Skeletal muscle satellite cell (primary cell): Measurements from ENCODE around the gene CES2. TPM values are rescaled to one million over a fixed set of nuclear protein-coding genes. Genes with fewer than 3 reads are reported as not detected.

ENCODE experiments used
- H3K27me3 ChIP-seq: 2 replicates; pipeline ENCODE4 v1.7.0; 2013; ENCODE audit warnings: low read length; ENCODE audit not compliant: control insufficient read depth, insufficient read depth
- H3K36me3 ChIP-seq: 2 replicates; pipeline ENCODE4 v1.7.0; 2013; ENCODE audit warnings: mild to moderate bottlenecking, control low read depth, low read length; ENCODE audit not compliant: insufficient read depth
- H3K4me1 ChIP-seq: 2 replicates; pipeline ENCODE4 v1.7.0; 2013; ENCODE audit warnings: low read length; ENCODE audit not compliant: control insufficient read depth, insufficient read depth
- H3K4me2 ChIP-seq: 2 replicates; pipeline ENCODE4 v1.7.0; 2013; ENCODE audit warnings: mild to moderate bottlenecking, low read length
- H3K4me3 ChIP-seq: 2 replicates; pipeline ENCODE4 v1.7.0; 2013; ENCODE audit warnings: low read length
- H3K9ac ChIP-seq: 2 replicates; pipeline ENCODE4 v1.7.0; 2013; ENCODE audit warnings: mild to moderate bottlenecking, low read depth, low read length, moderate library complexity
- H3K9me3 ChIP-seq: replicated peaks from 2 replicates; pipeline ENCODE4 v1.7.0; 2013; ENCODE audit warnings: mild to moderate bottlenecking, control low read depth, low read length
- total RNA-seq: library from RNA; depleted of rRNA; stranded (reverse); fragments of >200 nt; gene quantifications from 2 replicates; pipeline ENCODE4 v1.2.3, GENCODE V29; 2012; rRNA removed

Gene CES2
- 24.2 and 27.9 TPM in 2 replicates for total RNA-seq

GRCh38 chr16:66935314-66936011, at the start of gene CES2:
Gene CES2, plus strand, starts transcription at chr16:66935516. Its CDS starts 120 bp downstream, at chr16:66935636.
- Histone ChIP-seq H3K9ac (peak within 1 kb of the TSS; percentile 100), H3K4me3 (peak within 1 kb of the TSS; percentile 100), H3K9me3 (no peaks in the 10 kb centered on the region), H3K4me1 (peaks cover 18% of the 10 kb centered on the region), H3K4me2 (peak within 1 kb of the TSS; percentile 95), H3K27me3 (no peaks in the 10 kb centered on the region), H3K36me3 (peaks cover 31% of the 10 kb centered on the region)

GRCh38 chr16:66886321-66886720, 49.0 kb upstream of the CES2 start:
- Histone ChIP-seq H3K4me2 (peak overlapping the region; percentile 18), H3K27me3 (no peaks in the 10 kb centered on the region), H3K9ac (no peak overlapping the region), H3K4me3 (no peak overlapping the region), H3K4me1 (peaks cover 11% of the 10 kb centered on the region), H3K36me3 (peaks cover 31% of the 10 kb centered on the region), H3K9me3 (no peaks in the 10 kb centered on the region)

GRCh38 chr16:66886914-66887313, 48.4 kb upstream of the CES2 start:
- Histone ChIP-seq H3K27me3 (no peaks in the 10 kb centered on the region), H3K36me3 (peaks cover 31% of the 10 kb centered on the region), H3K4me1 (peaks cover 11% of the 10 kb centered on the region)

GRCh38 chr16:66888647-66889615, 46.4 kb upstream of the CES2 start:
- no peaks in the 10 kb centered on the region for H3K9me3 ChIP-seq
- no peaks in the 10 kb centered on the region for H3K27me3 ChIP-seq
- H3K36me3 ChIP-seq = peaks cover 31% of the 10 kb centered on the region
- no peak overlapping the region for H3K4me2 ChIP-seq
- no peak overlapping the region for H3K4me3 ChIP-seq
- H3K4me1 ChIP-seq = peaks cover 9% of the 10 kb centered on the region
- no peak overlapping the region for H3K9ac ChIP-seq

More at GRCh38 chr16:66886914-66887313, 48.4 kb upstream of the CES2 start:
- no peak overlapping the region for H3K9ac ChIP-seq
- H3K4me2 ChIP-seq = peak overlapping the region; percentile 18
- no peak overlapping the region for H3K4me3 ChIP-seq
- no peaks in the 10 kb centered on the region for H3K9me3 ChIP-seq

- Histone ChIP-seq H3K9ac (no peak overlapping the region), H3K4me3 (no peak overlapping the region), H3K27me3 (no peaks in the 10 kb centered on the region), H3K9me3 (no peaks in the 10 kb centered on the region), H3K4me1 (peaks cover 9% of the 10 kb centered on the region), H3K4me2 (no peak overlapping the region), H3K36me3 (peaks cover 25% of the 10 kb centered on the region)
These were observed 45.7 kb upstream of the CES2 start for GRCh38 chr16:66889622-66890021.

- Histone ChIP-seq H3K9me3 (no peaks in the 10 kb centered on the region), H3K4me3 (no peak overlapping the region), H3K27me3 (no peaks in the 10 kb centered on the region), H3K4me2 (no peak overlapping the region), H3K36me3 (peaks cover 13% of the 10 kb centered on the region), H3K4me1 (peaks cover 9% of the 10 kb centered on the region), H3K9ac (no peak overlapping the region)
These were observed 44.5 kb upstream of the CES2 start for GRCh38 chr16:66890799-66891198.

GRCh38 chr16:66891360-66891759, 44.0 kb upstream of the CES2 start:
- no peak overlapping the region for H3K4me3 ChIP-seq
- no peaks in the 10 kb centered on the region for H3K9me3 ChIP-seq
- H3K36me3 ChIP-seq = peaks cover 9% of the 10 kb centered on the region
- H3K9ac ChIP-seq = no peak overlapping the region
- no peak overlapping the region for H3K4me2 ChIP-seq
- H3K4me1 ChIP-seq = peaks cover 6% of the 10 kb centered on the region
- H3K27me3 ChIP-seq = no peaks in the 10 kb centered on the region

- H3K4me2 ChIP-seq = no peak overlapping the region
- H3K27me3 ChIP-seq = no peaks in the 10 kb centered on the region
These were observed 43.5 kb upstream of the CES2 start for GRCh38 chr16:66891797-66892196.

GRCh38 chr16:66894055-66894454, 41.3 kb upstream of the CES2 start:
- Histone ChIP-seq H3K4me1 (no peaks in the 10 kb centered on the region), H3K4me3 (no peak overlapping the region), H3K36me3 (peaks cover 3% of the 10 kb centered on the region), H3K9ac (no peak overlapping the region), H3K9me3 (no peaks in the 10 kb centered on the region), H3K27me3 (no peaks in the 10 kb centered on the region), H3K4me2 (no peak overlapping the region)

More at GRCh38 chr16:66891797-66892196, 43.5 kb upstream of the CES2 start:
- Histone ChIP-seq H3K4me1 (peaks cover 1% of the 10 kb centered on the region), H3K4me3 (no peak overlapping the region), H3K9me3 (no peaks in the 10 kb centered on the region), H3K36me3 (peaks cover 6% of the 10 kb centered on the region), H3K9ac (no peak overlapping the region)

GRCh38 chr16:66894948-66895688, 40.2 kb upstream of the CES2 start:
- H3K9me3 ChIP-seq = no peaks in the 10 kb centered on the region
- H3K36me3 ChIP-seq = peaks cover 3% of the 10 kb centered on the region
- H3K4me1 ChIP-seq = peaks cover 9% of the 10 kb centered on the region
- H3K4me2 ChIP-seq = no peak overlapping the region
- H3K9ac ChIP-seq = no peak overlapping the region
- H3K27me3 ChIP-seq = no peaks in the 10 kb centered on the region
- H3K4me3 ChIP-seq = no peak overlapping the region

- Histone ChIP-seq H3K9me3 (no peaks in the 10 kb centered on the region), H3K36me3 (peaks cover 3% of the 10 kb centered on the region), H3K4me2 (no peak overlapping the region), H3K4me3 (no peak overlapping the region), H3K4me1 (peaks cover 13% of the 10 kb centered on the region), H3K27me3 (no peaks in the 10 kb centered on the region), H3K9ac (peak overlapping the region; percentile 2)
These were observed 39.7 kb upstream of the CES2 start for GRCh38 chr16:66895689-66895979.
